ENCODE data around the gene OR4D2. TPM values are rescaled to one million over a fixed set of nuclear protein-coding genes. Genes with fewer than 3 reads are reported as not detected.

Gene OR4D2
- total and polyA plus RNA-seq, 2 of the 8 experiments (the other 6 are each of a cell fraction or from before 2014, with no cell fraction given), result not detected

- no peak for TF ChIP-seq CHD7 (IDR thresholded peaks at IDR 0.05; ENCODE audit: insufficient replicate concordance, low read length)
- no peak for TF ChIP-seq RXRA (IDR thresholded peaks at IDR 0.05; ENCODE audit: insufficient read depth, low read depth, low read length)
- no peak for TF ChIP-seq POU5F1 (IDR thresholded peaks at IDR 0.05; ENCODE audit: low read depth, low read length)
- TF ChIP-seq TAF7 (optimal IDR thresholded peaks at IDR 0.05; ENCODE audit: borderline replicate concordance, low read depth, low read length), result no peak
- TF ChIP-seq TBP (IDR thresholded peaks at IDR 0.05; ENCODE audit: low read depth, low read length), result no peak
- no peak for TF ChIP-seq KDM1A (IDR thresholded peaks at IDR 0.05; ENCODE audit: borderline replicate concordance, low read length)
- no peak for TF ChIP-seq SRF (IDR thresholded peaks at IDR 0.05; ENCODE audit: low read depth, low read length)
- TF ChIP-seq BCL11A (IDR thresholded peaks at IDR 0.05; ENCODE audit: low read depth in 2 of 2, low read length in 2 of 2), result no peak
- TF ChIP-seq CREB1 (IDR thresholded peaks at IDR 0.05), result no peak
- no peak for TF ChIP-seq SIX5 (IDR thresholded peaks at IDR 0.05; ENCODE audit: low read depth, low read length)
- TF ChIP-seq SP1 (IDR thresholded peaks at IDR 0.05; ENCODE audit: low read depth, low read length), result no peak
- TF ChIP-seq SIN3A (conservative IDR thresholded peaks at IDR 0.05 in 1 of 2, IDR thresholded peaks at IDR 0.05 in 1 of 2; ENCODE audit: low read depth in 1 of 2, low read length in 2 of 2), result no peak
Measured at GRCh38 chr17:58205936-58206335, 39.2 kb downstream of the OR4D2 start (continued).
